KMS-11 (cell line): ENCODE data around the gene SCN5A.

Source experiments
- H2AFZ ChIP-seq: fragments of 200-600 bp; sonication (generic); 2 replicates; pipeline ENCODE4 v1.6.1; 2016; ENCODE audit warnings: antibody characterized with exemption, mixed run types, low read depth
- H3K27ac ChIP-seq: fragments of 200-600 bp; sonication (generic); 2 replicates; pipeline ENCODE4 v1.6.1; 2016; ENCODE audit warnings: mild to moderate bottlenecking, mixed run types
- H3K27me3 ChIP-seq: fragments of 200-600 bp; sonication (generic); 2 replicates; pipeline ENCODE4 v1.6.1; 2017; ENCODE audit warnings: mild to moderate bottlenecking, low read depth, mixed run types, moderate library complexity; ENCODE audit not compliant: insufficient read depth
- H3K36me3 ChIP-seq: fragments of 200-600 bp; sonication (generic); 2 replicates; pipeline ENCODE4 v1.6.1; 2017; ENCODE audit warnings: mild to moderate bottlenecking, mixed run types; ENCODE audit not compliant: insufficient read depth
- H3K4me1 ChIP-seq: fragments of 200-600 bp; sonication (generic); 2 replicates; pipeline ENCODE4 v1.6.1; 2016; ENCODE audit warnings: mild to moderate bottlenecking, low read depth, mixed run types; ENCODE audit not compliant: poor library complexity, severe bottlenecking
- H3K4me2 ChIP-seq: fragments of 200-600 bp; sonication (generic); 2 replicates; pipeline ENCODE4 v1.7.0; 2016; ENCODE audit warnings: mild to moderate bottlenecking, mixed run types
- H3K4me3 ChIP-seq: fragments of 200-600 bp; sonication (generic); IDR thresholded peaks from 2 replicates; pipeline ENCODE4 v1.6.1; 2017; ENCODE audit warnings: low read depth, low read length, mixed read lengths; ENCODE audit not compliant: insufficient read depth
- H3K79me2 ChIP-seq: fragments of 200-600 bp; sonication (generic); 2 replicates; pipeline ENCODE4 v1.6.1; 2016; ENCODE audit warnings: low read depth, mixed run types; ENCODE audit not compliant: insufficient read depth
- H3K9ac ChIP-seq: fragments of 200-600 bp; sonication (generic); 2 replicates; pipeline ENCODE4 v1.6.1; 2016; ENCODE audit warnings: mild to moderate bottlenecking, mixed run types
- H4K20me1 ChIP-seq: fragments of 200-600 bp; sonication (generic); 2 replicates; pipeline ENCODE4 v1.6.1; 2016; ENCODE audit warnings: mild to moderate bottlenecking, mixed run types; ENCODE audit not compliant: insufficient read depth
- TF ChIP-seq, protein P1 (sequence below): fragments of 200-600 bp; sonication (generic); conservative IDR thresholded peaks from 2 replicates; pipeline ENCODE4 v1.6.1; 2017; ENCODE audit warnings: low read depth, mild to moderate bottlenecking, antibody characterized with exemption, low read length, moderate library complexity, mixed read lengths

SCN5A gene

DNA sequence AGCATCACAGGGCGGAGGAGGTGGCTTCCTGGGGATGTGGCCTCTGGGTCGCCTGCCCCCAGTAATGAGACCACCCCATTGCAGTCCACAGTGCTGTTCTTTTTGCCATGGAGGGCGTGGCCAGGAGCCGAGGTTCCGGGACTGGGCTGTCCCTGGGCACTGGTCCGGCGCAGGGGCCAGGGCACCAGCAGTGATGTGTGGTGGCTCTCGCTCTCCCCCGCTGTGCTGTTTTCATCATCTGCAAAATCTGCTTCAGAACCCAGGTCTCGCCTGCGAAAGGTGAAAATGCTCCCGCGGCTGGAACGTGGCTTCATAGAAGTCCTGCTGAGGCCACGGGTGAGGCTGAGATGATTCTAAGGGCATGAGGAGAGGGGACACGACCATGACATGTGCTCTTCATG lies 45.8 kb downstream of the SCN5A start:
- no peaks in the 10 kb centered on the region for H3K27me3 ChIP-seq
- no peak overlapping the region for H2AFZ ChIP-seq
- H3K4me3 ChIP-seq, result no peak overlapping the region
- H3K27ac ChIP-seq, result no peak overlapping the region
- no peaks in the 10 kb centered on the region for H3K36me3 ChIP-seq
- TF ChIP-seq, protein P1, sequence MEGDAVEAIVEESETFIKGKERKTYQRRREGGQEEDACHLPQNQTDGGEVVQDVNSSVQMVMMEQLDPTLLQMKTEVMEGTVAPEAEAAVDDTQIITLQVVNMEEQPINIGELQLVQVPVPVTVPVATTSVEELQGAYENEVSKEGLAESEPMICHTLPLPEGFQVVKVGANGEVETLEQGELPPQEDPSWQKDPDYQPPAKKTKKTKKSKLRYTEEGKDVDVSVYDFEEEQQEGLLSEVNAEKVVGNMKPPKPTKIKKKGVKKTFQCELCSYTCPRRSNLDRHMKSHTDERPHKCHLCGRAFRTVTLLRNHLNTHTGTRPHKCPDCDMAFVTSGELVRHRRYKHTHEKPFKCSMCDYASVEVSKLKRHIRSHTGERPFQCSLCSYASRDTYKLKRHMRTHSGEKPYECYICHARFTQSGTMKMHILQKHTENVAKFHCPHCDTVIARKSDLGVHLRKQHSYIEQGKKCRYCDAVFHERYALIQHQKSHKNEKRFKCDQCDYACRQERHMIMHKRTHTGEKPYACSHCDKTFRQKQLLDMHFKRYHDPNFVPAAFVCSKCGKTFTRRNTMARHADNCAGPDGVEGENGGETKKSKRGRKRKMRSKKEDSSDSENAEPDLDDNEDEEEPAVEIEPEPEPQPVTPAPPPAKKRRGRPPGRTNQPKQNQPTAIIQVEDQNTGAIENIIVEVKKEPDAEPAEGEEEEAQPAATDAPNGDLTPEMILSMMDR, result no peak
- H3K79me2 ChIP-seq, result no peaks in the 10 kb centered on the region
- no peaks in the 10 kb centered on the region for H4K20me1 ChIP-seq
- H3K9ac ChIP-seq, result no peak overlapping the region
- H3K4me1 ChIP-seq, result no peaks in the 10 kb centered on the region
- H3K4me2 ChIP-seq, result no peak overlapping the region

DNA sequence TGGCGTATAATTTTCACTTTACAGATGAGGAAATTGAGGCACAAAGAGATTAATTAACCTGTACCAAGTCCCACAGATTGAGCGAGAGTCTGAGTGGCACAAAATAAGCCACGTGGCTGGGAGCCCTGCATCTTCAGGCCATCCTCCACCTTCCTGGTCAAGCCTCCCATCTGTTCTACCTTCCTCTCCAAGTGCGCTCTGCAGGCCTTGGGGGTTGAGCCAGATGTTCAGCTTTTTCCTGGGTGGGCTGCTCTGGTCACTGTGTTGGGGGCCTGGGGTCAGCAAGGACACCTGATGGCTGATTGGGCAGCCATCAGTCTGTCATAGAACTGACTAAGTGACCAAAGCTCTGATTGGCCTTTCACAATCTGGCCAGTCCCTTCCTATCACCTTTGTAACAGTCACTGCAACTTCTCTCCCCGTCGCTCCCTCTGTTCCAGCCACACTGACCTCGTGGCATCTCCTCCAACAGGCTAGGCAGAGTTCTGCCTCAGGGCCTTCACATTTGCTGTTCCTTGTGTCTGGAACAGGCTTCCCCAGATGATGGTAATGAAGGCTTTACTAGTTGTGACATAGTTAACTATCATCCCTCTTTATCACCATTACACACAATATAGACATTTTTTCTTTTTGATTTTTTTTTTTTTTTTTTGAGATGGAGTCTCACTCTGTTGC lies 46.8 kb downstream of the SCN5A start:
- Histone ChIP-seq H3K79me2 (no peaks in the 10 kb centered on the region), H4K20me1 (no peaks in the 10 kb centered on the region), H3K4me2 (no peak overlapping the region), H3K9ac (no peak overlapping the region), H3K36me3 (no peaks in the 10 kb centered on the region), H3K4me1 (no peaks in the 10 kb centered on the region), H3K4me3 (no peak overlapping the region), H2AFZ (no peak overlapping the region), H3K27ac (no peak overlapping the region), H3K27me3 (no peaks in the 10 kb centered on the region)
- TF ChIP-seq, protein P1, result no peak

DNA sequence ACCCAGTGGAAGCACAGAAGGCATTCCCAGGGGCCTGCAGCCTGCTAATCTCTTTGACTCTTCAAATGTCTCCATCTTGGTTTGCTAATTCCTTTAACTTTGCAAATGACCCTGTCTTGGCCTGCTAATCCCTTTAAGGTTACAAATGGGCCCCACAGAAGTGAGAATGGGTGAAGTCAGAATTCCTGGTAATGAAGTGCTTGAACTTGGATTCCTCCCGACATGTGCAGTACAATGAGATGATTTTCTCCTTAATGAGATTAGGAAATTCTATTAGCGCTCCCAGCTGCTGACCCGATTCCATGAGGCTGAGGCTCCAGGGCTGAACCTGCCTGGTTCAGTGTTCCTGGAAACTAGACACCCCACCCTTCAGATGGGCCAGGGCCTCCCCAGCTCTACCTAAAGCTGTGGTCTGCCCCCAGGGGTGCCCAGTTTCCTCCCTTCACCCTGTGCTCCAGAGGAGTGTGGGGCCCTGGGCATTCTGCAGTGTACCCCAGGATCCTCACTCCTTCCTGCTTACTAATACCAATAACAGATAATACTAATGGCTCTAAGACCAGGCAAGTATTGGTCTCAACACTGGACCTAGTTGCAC lies 47.4 kb downstream of the SCN5A start:
- H3K36me3 ChIP-seq, result no peaks in the 10 kb centered on the region
- H3K4me2 ChIP-seq, result no peak overlapping the region
- H3K9ac ChIP-seq, result no peak overlapping the region
- H2AFZ ChIP-seq, result no peak overlapping the region
- H3K4me1 ChIP-seq, result no peaks in the 10 kb centered on the region
- H3K79me2 ChIP-seq, result no peaks in the 10 kb centered on the region
- no peak overlapping the region for H3K27ac ChIP-seq
- no peaks in the 10 kb centered on the region for H4K20me1 ChIP-seq
- TF ChIP-seq, protein P1, result no peak
- no peak overlapping the region for H3K4me3 ChIP-seq
- no peaks in the 10 kb centered on the region for H3K27me3 ChIP-seq

DNA sequence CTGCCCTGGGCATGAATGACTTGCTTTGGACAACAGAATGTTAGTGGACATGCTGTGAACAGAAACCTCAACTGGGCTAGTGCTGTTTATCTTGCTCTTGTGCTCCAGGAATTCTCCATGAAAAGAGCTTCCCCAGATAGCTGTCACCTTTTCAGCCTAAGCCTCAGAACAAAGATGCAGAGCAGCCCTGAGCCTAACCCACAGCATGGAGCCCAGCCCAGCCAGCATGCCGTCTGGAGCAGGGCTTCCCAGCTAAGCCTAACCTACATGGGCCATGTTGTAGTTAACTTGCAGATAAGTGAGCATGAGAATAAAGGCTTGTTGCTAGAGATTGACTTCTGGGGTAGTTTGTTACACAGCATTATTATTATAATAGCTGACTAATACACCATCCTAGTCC lies 48.9 kb downstream of the SCN5A start:
- no peaks in the 10 kb centered on the region for H3K79me2 ChIP-seq
- no peak overlapping the region for H3K27ac ChIP-seq
- no peak overlapping the region for H3K9ac ChIP-seq
- H3K4me1 ChIP-seq, result no peaks in the 10 kb centered on the region
- TF ChIP-seq, protein P1, result no peak
- H3K4me2 ChIP-seq, result no peak overlapping the region
- no peaks in the 10 kb centered on the region for H3K27me3 ChIP-seq
- no peaks in the 10 kb centered on the region for H3K36me3 ChIP-seq
- no peaks in the 10 kb centered on the region for H4K20me1 ChIP-seq
- no peak overlapping the region for H2AFZ ChIP-seq
- H3K4me3 ChIP-seq, result no peak overlapping the region
